Measurements from ENCODE around the gene ENOX1.
"Not testable (repeated sequence)": the region's sequence is repeated elsewhere in the genome, so short reads cannot be mapped to it uniquely, and the experiment has no call there.

The ENOX1 gene

DNA sequence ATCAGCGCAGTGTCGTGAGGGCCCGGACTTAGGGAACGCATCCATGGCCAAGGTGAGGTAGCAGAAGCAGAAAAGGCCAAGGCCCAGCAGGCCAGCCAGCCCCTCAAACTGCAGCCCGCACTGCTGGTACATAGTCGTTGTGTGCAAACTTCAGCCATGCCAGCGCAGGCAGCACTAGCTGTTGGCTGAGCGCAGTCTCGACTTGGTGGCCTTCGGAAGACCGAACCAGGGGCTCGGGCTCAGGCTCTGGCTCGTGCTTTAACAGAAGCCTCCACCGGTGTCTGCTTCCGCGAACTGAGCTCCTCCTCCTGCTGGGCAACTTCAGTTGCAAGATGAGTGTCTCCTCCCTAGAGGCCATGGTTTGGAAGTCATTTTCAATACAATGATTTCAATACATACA, 605.9 kb downstream of the ENOX1 start:
- DNase-seq, result no peak

DNA sequence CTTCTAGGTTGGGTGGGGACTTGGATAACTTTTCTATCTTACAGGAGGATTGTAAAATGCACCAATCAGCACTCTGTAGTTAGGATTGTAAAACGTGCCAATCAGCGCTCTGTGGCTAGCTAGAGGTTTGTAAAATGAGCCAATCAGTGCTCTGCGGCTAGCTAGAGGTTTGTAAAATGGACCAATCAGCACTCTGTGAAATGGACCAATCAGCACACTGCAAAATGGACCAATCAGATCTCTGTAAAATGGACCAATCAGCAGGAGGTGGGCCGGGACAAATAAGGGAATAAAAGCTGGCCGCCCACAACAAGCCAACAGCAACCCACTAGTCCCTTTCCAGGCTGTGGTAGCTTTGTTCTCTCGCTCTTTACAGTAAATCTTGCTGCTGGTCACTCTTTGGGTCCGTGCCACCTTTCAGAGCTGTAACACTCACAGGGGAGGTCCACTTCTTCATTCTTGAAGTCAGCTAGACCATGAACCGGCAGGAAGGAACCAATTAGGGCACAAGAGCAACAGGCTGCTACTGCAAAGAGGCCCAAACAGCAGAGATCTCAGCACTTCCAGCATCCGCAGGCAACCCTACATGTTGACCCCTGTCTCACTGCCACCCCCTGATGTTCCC, 606.6 kb downstream of the ENOX1 start:
- no peak for DNase-seq

DNA sequence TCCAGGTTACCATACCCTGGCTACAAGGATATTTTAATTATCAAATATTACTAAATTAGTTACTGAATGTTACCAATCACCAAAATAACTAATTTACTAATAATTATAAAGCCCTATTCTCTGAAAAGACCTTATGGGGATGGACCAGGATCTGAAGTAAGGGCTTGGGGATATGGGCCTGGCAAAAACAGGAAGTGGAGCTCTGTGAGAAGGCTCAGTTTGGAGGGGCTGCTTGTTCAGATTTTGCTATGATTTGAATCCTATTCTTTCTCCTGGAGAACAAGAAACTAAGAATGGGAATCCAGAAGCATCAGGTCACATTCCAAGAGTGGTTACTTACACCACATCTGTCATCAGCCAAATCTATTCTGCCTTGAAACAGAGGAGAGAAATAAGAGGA, 615.3 kb downstream of the ENOX1 start:
- DNase-seq, result no peak

DNA sequence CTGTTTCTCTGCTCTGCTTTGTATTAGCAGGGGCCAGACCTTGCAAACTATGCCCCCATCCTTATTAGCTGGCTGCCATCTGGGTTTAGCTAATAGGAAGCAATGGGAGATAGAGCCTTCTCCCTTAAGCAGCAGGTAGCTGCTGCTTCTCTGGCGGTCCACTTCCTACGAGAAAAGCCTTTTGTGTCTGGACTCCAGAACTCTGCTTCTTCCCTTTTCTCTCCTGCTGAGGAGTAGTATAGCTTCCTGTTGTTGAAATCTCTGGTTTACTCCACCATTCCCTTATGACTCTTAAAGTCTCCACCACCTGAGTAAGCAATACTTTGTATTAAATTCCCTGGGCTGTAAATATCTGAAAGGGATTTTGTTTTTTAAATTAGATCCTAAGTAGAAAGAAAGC, 616.3 kb downstream of the ENOX1 start:
- no peak for DNase-seq

DNA sequence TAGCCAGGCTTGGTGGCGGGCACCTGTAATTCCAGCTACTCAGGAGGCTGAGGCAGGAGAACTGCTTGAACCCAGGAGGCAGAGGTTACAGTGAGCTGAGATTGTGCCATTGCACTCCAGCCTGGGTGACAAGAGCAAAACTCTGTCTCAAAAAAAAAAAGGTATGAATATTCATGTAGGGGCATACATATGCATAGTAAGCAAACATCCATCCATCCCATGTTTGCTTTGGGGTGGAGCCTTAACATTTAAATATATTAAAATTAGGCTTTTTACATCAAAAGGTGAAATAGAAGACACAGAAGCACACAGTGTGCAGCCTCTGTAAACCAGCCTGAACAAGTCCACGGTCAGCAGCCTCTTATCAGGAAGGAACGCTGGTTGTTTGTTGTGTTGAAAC, 618.3 kb downstream of the ENOX1 start:
- DNase-seq, result not testable (repeated sequence)

DNA sequence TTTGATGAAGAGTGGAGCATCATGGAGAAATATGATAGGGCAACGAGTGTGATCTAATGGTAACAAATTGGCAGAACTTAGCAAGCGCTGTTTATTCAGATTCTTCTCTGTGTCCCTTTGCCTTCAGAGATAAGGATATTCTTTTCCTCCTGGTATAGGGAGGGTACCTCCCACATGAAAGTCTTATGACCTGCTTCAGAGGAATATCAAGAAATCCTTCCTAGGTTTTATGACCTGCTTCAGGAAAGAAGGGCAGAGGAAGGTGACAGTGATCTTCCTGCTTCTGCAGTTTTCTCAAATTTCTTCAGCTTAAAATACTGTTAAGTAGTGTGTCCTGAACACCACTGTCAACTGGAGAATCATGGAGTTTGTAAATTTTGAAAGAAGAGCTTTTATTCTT, 619.0 kb downstream of the ENOX1 start:
- DNase-seq, result no peak

DNA sequence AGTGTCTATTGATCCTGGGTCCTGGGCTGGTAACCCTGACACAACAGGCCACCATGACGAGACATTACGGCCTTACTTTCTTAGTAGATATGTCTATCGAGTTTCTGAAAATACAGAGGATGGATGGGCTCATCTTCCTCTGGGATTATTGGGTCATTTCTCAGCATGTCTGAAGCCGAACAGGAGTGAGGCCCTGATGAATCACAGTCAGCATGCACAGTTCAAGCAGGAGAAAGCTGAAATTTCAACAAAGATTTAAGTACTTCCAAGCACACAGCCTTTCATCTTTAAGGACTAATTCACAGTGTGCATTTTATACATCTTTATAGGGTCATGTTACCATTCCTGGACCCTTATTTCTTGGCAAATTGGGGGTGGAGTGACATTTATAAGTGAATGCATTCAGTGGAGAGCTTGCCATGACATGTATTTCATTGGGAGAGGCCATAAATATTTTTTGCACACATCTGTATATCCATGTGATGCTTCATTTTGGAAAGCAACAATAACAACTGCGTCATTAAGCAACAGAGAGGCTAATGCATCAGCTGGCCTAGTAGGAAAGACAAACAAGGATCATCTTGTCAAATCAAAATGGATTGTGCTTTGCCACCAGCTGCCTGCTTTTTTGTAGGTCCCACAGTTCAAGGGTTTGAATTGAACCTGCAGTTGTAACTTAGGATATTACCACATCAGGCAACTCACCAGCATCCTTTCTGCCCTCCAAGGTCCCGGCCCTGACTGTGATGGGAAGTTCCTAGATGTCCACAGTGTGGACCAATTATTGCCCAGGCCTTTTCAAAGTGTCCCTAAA, 619.9 kb downstream of the ENOX1 start:
- no peak for DNase-seq
